Measurements from ENCODE around the gene CHTOP. TPM values are rescaled to one million over a fixed set of nuclear protein-coding genes. Genes with fewer than 3 reads are reported as not detected.

The CHTOP gene
- total and polyA plus RNA-seq, 2 of the 13 experiments (the other 11 are each of a cell fraction or from before 2014, with no cell fraction given) = 38.0 to 51.9 TPM

DNA sequence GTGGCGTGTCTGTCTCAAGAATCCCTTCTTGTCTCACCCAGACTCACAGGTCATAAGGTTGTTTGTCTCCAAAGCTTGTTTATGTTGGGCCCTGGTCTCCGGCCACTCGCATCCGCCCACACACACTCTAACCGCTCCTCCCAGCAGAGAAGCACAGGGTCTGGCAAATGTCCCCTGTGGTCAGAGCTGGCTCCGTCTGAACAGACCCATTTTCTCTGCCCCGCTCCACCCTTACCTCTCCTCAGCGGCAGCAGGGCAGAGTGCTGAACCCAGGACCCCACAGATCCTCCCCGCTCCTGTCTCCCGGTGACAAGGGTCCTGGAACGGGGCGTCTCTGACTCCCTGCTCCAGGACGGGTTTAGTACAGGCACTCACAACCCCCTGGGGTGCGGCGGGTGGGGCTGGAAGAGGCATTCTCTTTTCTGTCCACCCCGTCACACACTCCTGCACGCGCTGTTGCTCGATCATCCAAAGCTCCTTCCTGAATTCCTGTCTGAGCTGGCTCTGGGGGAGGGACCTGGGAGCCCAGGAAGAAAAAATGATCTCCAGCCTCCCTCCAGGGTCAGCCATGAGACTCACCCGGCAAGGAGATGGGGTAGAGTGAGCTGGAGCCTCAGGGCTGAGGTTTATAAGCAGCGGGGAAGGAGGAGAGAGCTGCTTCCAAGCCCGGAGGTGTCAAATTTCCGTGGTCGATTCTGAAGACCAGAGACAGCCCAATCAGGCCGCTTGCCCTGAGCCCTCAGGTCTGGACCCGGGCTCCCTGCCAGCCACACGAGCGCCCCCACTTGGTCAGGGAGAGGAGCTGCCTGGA lies 6.8 kb upstream of the CHTOP start, which contains the start of gene S100A13 (continued):
- TF ChIP-seq CREM (IDR thresholded peaks at IDR 0.05) = peak; percentile 13; the same call in 1 of the 2 replicates
- no peak for TF ChIP-seq CREM (CRISPR knock-in tag; IDR thresholded peaks at IDR 0.05)
- no peak for TF ChIP-seq FOXP1 (IDR thresholded peaks at IDR 0.05)
- 0 out of 2 replicates have a peak, but pooled peaks have one; percentile 14 for TF ChIP-seq FOXP1 (CRISPR knock-in tag; IDR thresholded peaks at IDR 0.05)
- peak; percentile 63 for TF ChIP-seq STAG1 (CRISPR knock-in tag; IDR thresholded peaks at IDR 0.05)
- TF ChIP-seq, protein P1, sequence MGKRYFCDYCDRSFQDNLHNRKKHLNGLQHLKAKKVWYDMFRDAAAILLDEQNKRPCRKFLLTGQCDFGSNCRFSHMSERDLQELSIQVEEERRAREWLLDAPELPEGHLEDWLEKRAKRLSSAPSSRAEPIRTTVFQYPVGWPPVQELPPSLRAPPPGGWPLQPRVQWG (CRISPR knock-in tag; IDR thresholded peaks at IDR 0.05; ENCODE audit: borderline replicate concordance, low read depth) = no peak
- 0 out of 2 replicates have a peak, but pooled peaks have one; percentile 47 for TF ChIP-seq MTF2 (CRISPR knock-in tag; IDR thresholded peaks at IDR 0.05; ENCODE audit: borderline replicate concordance)
- no peak; the same call in 1 of the 2 replicates for TF ChIP-seq PPARG (CRISPR knock-in tag; conservative IDR thresholded peaks at IDR 0.05)
- no peak; the same call in 1 of the 2 replicates for TF ChIP-seq ZNF792 (CRISPR knock-in tag; IDR thresholded peaks at IDR 0.05)
- TF ChIP-seq, protein P2, sequence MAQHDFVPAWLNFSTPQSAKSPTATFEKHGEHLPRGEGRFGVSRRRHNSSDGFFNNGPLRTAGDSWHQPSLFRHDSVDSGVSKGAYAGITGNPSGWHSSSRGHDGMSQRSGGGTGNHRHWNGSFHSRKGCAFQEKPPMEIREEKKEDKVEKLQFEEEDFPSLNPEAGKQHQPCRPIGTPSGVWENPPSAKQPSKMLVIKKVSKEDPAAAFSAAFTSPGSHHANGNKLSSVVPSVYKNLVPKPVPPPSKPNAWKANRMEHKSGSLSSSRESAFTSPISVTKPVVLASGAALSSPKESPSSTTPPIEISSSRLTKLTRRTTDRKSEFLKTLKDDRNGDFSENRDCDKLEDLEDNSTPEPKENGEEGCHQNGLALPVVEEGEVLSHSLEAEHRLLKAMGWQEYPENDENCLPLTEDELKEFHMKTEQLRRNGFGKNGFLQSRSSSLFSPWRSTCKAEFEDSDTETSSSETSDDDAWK (CRISPR knock-in tag; IDR thresholded peaks at IDR 0.05) = no peak
- peak; percentile 56 for TF ChIP-seq RBM39 (IDR thresholded peaks at IDR 0.05; ENCODE audit: low read depth, low read length, poor library complexity, severe bottlenecking)
- TF ChIP-seq, protein P3, sequence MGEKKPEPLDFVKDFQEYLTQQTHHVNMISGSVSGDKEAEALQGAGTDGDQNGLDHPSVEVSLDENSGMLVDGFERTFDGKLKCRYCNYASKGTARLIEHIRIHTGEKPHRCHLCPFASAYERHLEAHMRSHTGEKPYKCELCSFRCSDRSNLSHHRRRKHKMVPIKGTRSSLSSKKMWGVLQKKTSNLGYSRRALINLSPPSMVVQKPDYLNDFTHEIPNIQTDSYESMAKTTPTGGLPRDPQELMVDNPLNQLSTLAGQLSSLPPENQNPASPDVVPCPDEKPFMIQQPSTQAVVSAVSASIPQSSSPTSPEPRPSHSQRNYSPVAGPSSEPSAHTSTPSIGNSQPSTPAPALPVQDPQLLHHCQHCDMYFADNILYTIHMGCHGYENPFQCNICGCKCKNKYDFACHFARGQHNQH (CRISPR knock-in tag; IDR thresholded peaks at IDR 0.05) = peak; percentile 15; the same call in 1 of the 2 replicates
- TF ChIP-seq ZNF121 (CRISPR knock-in tag; IDR thresholded peaks at IDR 0.05) = 0 out of 2 replicates have a peak, but pooled peaks have one; percentile 11
- peak; percentile 47; the same call in 1 of the 2 replicates for TF ChIP-seq NR2F6 (IDR thresholded peaks at IDR 0.05)
- no peak for TF ChIP-seq NR2F6 (CRISPR knock-in tag; IDR thresholded peaks at IDR 0.05)
- TF ChIP-seq TAF1 (CRISPR knock-in tag; IDR thresholded peaks at IDR 0.05) = peak; percentile 71
- TF ChIP-seq, protein P4, sequence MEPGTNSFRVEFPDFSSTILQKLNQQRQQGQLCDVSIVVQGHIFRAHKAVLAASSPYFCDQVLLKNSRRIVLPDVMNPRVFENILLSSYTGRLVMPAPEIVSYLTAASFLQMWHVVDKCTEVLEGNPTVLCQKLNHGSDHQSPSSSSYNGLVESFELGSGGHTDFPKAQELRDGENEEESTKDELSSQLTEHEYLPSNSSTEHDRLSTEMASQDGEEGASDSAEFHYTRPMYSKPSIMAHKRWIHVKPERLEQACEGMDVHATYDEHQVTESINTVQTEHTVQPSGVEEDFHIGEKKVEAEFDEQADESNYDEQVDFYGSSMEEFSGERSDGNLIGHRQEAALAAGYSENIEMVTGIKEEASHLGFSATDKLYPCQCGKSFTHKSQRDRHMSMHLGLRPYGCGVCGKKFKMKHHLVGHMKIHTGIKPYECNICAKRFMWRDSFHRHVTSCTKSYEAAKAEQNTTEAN (CRISPR knock-in tag; conservative IDR thresholded peaks at IDR 0.05) = no peak
- TF ChIP-seq, protein P5, sequence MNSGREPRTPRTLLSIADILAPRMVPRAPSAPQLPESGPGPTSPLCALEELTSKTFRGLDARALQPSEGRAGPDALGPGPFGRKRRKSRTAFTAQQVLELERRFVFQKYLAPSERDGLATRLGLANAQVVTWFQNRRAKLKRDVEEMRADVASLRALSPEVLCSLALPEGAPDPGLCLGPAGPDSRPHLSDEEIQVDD (CRISPR knock-in tag; IDR thresholded peaks at IDR 0.05; ENCODE audit: borderline replicate concordance) = 0 out of 2 replicates have a peak, but pooled peaks have one; percentile 27
- TF ChIP-seq, protein P6, sequence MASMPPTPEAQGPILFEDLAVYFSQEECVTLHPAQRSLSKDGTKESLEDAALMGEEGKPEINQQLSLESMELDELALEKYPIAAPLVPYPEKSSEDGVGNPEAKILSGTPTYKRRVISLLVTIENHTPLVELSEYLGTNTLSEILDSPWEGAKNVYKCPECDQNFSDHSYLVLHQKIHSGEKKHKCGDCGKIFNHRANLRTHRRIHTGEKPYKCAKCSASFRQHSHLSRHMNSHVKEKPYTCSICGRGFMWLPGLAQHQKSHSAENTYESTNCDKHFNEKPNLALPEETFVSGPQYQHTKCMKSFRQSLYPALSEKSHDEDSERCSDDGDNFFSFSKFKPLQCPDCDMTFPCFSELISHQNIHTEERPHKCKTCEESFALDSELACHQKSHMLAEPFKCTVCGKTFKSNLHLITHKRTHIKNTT (CRISPR knock-in tag; IDR thresholded peaks at IDR 0.05) = no peak

Measured in HepG2 (cell line).